ENCODE measurements around the gene F2R. TPM values are rescaled to one million over a fixed set of nuclear protein-coding genes. Genes with fewer than 3 reads are reported as not detected.

The F2R gene
- total and polyA plus RNA-seq, 2 of the 13 experiments (the other 11 are each of a cell fraction or from before 2014, with no cell fraction given) = 8.3 to 12.3 TPM

DNA sequence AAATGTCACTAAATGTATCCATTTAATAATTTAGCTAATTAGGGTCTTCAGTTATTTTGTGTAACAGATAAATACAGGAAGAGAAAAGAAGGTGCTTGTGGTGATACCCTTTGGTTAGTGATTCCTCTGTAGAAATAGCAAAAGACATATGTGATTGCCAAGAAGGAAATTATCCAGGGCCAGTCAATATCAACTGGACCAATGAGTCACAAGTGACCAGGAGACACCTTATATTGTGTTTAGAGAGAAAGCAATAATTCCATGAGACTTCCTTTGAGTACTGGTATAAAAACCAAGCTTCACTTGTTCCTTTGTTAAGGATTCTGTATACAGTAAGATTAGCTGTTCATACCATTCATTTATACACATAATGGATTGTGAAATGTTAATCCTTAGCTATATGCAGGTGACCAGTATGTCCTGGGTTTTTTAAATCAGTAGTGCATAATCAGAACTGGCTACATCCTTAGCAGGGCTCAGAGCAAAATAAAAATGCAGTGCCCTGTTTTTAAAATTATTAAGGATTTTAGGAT, 11.7 kb upstream of the F2R start:
- ChIA-PET POLR2A (no interaction called here), CTCF (ENCODE audit: low intra/inter-chr PET ratio, low total read pairs) (no interaction called here)
- no peak overlapping the region for H3K27ac ChIP-seq (ENCODE audit: extremely low read length, insufficient read depth, low read length)
- H3K4me1 ChIP-seq (ENCODE audit: insufficient read depth, low read length) = no peaks in the 10 kb centered on the region
- peaks cover 9 to 24% of the 10 kb centered on the region in 2 experiments; a peak in 4 of 5 replicates for H3K36me3 ChIP-seq (replicated peaks in 1 of 2; ENCODE audit: control insufficient read depth in 1 of 2, insufficient read depth in 2 of 2, low read length in 2 of 2)
- no peak overlapping the region for H3K4me2 ChIP-seq (ENCODE audit: low read depth, low read length)
- H3K9me3 ChIP-seq (ENCODE audit: low read length) = no peaks in the 10 kb centered on the region
- FAIRE-seq (no peak), ATAC-seq (no peak), DNase-seq (ENCODE audit: low spot score) (no peak)
- H3K27me3 ChIP-seq (ENCODE audit: control insufficient read depth in 1 of 2, insufficient read depth in 2 of 2, low read length in 2 of 2) = no peaks in the 10 kb centered on the region
- intact Hi-C loops (cut with micrococcal nuclease; ENCODE audit: unreplicated experiment) = no loop called here
- no peak overlapping the region for H2AFZ ChIP-seq (ENCODE audit: low read length)
- no peak overlapping the region for H3K9ac ChIP-seq (ENCODE audit: insufficient read depth, low read depth, low read length)
- BruUV-seq (replicated peaks) = no TSS peak
- TF ChIP-seq SRF (IDR thresholded peaks at IDR 0.05; ENCODE audit: low read depth, low read length) (no peak), ZNF446 (CRISPR knock-in tag; IDR thresholded peaks at IDR 0.05) (no peak), GABPB1 (CRISPR knock-in tag; IDR thresholded peaks at IDR 0.05) (no peak), ZNF557 (CRISPR knock-in tag; IDR thresholded peaks at IDR 0.05) (no peak), IRX3 (CRISPR knock-in tag; IDR thresholded peaks at IDR 0.05; ENCODE audit: borderline replicate concordance, low read depth) (no peak), SRY (CRISPR knock-in tag; IDR thresholded peaks at IDR 0.05) (no peak), RXRB (CRISPR knock-in tag; IDR thresholded peaks at IDR 0.05; ENCODE audit: borderline replicate concordance) (no peak), ZFP36L1 (CRISPR knock-in tag; IDR thresholded peaks at IDR 0.05) (no peak), AGO1 (IDR thresholded peaks at IDR 0.05; ENCODE audit: low read depth, low read length, poor library complexity, severe bottlenecking) (no peak), EED (CRISPR knock-in tag; IDR thresholded peaks at IDR 0.05) (no peak)
- TF ChIP-seq, protein P1, sequence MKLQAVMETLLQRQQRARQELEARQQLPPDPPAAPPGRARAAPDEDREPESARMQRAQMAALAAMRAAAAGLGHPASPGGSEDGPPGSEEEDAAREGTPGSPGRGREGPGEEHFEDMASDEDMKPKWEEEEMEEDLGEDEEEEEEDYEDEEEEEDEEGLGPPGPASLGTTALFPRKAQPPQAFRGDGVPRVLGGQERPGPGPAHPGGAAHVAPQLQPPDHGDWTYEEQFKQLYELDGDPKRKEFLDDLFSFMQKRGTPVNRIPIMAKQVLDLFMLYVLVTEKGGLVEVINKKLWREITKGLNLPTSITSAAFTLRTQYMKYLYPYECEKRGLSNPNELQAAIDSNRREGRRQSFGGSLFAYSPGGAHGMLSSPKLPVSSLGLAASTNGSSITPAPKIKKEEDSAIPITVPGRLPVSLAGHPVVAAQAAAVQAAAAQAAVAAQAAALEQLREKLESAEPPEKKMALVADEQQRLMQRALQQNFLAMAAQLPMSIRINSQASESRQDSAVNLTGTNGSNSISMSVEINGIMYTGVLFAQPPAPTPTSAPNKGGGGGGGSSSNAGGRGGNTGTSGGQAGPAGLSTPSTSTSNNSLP (IDR thresholded peaks at IDR 0.05; ENCODE audit: low read depth, low read length) = no peak
- TF ChIP-seq, protein P2, sequence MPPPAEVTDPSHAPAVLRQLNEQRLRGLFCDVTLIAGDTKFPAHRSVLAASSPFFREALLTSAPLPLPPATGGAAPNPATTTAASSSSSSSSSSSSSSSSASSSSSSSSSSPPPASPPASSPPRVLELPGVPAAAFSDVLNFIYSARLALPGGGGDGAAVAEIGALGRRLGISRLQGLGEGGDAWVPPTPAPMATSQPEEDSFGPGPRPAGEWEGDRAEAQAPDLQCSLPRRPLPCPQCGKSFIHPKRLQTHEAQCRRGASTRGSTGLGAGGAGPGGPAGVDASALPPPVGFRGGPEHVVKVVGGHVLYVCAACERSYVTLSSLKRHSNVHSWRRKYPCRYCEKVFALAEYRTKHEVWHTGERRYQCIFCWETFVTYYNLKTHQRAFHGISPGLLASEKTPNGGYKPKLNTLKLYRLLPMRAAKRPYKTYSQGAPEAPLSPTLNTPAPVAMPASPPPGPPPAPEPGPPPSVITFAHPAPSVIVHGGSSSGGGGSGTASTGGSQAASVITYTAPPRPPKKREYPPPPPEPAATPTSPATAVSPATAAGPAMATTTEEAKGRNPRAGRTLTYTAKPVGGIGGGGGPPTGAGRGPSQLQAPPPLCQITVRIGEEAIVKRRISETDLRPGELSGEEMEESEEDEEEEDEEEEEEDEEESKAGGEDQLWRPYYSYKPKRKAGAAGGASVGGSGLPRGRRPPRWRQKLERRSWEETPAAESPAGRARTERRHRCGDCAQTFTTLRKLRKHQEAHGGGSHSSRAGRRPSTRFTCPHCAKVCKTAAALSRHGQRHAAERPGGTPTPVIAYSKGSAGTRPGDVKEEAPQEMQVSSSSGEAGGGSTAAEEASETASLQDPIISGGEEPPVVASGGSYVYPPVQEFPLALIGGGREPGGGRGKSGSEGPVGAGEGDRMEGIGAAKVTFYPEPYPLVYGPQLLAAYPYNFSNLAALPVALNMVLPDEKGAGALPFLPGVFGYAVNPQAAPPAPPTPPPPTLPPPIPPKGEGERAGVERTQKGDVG (CRISPR knock-in tag; IDR thresholded peaks at IDR 0.05; ENCODE audit: borderline replicate concordance) = no peak
- no peaks in the 10 kb centered on the region for H4K20me1 ChIP-seq (ENCODE audit: insufficient read depth, low read length)
- in situ Hi-C loops (cut with HindIII; ENCODE audit: extremely low pct_ligation_motif_present, low pct_unique_long_range_greater_than_20kb) = no loop called here
- no peak overlapping the region for H3K4me3 ChIP-seq (replicated peaks in 1 of 3; ENCODE audit: insufficient read depth in 1 of 3, low read depth in 2 of 3, low read length in 3 of 3)
- H3K79me2 ChIP-seq (ENCODE audit: insufficient read depth, low read length) = no peaks in the 10 kb centered on the region
